ENCODE data around the gene EXOC4.

GRCh38 chr7:133887459-133887858 is 634.6 kb downstream of the EXOC4 start:
- peak; percentile 82 for TF ChIP-seq GATA2 (IDR thresholded peaks at IDR 0.05; ENCODE audit: low read depth, low read length)
- TF ChIP-seq GATA3 (IDR thresholded peaks at IDR 0.05; ENCODE audit: low read depth, low read length), result peak; percentile 52; the same call in 1 of the 2 replicates

Measured in SH-SY5Y (cell line).